ENCODE results near the gene SUGCT. TPM values are rescaled to one million over a fixed set of nuclear protein-coding genes. Genes with fewer than 3 reads are reported as not detected.

The SUGCT gene
- total RNA-seq, 1 donor from 2014 or later = 1.6 TPM

DNA sequence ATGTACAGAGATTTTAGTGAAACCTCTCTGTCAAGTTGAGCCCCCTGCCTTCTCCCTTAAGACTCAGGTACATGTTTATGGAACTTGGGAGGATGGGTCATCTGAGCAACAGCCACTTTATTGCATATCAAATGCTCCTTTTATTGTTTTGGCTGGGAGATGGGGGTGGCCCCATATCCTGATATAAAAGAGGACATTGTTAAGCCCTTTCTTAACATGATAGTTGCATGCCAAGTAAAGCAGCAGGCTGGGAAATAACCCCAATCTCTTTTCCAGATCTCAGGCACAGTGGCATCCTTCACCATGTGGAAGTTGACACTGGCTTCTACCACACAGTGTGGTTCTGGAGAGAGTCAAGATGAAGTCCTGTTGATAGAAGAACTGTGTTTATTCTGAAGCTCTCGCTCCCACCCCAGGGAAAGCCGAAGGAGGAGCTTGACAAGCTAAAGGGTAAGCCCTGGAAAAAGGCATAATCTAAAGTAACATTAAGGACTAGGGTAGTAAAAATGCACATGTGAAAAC lies 746.7 kb downstream of the SUGCT start:
- TF ChIP-seq, protein P1, sequence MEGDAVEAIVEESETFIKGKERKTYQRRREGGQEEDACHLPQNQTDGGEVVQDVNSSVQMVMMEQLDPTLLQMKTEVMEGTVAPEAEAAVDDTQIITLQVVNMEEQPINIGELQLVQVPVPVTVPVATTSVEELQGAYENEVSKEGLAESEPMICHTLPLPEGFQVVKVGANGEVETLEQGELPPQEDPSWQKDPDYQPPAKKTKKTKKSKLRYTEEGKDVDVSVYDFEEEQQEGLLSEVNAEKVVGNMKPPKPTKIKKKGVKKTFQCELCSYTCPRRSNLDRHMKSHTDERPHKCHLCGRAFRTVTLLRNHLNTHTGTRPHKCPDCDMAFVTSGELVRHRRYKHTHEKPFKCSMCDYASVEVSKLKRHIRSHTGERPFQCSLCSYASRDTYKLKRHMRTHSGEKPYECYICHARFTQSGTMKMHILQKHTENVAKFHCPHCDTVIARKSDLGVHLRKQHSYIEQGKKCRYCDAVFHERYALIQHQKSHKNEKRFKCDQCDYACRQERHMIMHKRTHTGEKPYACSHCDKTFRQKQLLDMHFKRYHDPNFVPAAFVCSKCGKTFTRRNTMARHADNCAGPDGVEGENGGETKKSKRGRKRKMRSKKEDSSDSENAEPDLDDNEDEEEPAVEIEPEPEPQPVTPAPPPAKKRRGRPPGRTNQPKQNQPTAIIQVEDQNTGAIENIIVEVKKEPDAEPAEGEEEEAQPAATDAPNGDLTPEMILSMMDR (IDR thresholded peaks at IDR 0.05; ENCODE audit: unreplicated experiment) = no peak
- H3K27ac Mint-ChIP-seq (ENCODE audit: unreplicated experiment) = no peak overlapping the region
- no peaks in the 10 kb centered on the region for H3K4me1 Mint-ChIP-seq (ENCODE audit: unreplicated experiment)
- H3K36me3 Mint-ChIP-seq (ENCODE audit: low read depth, unreplicated experiment) = no peaks in the 10 kb centered on the region
- no peaks in the 10 kb centered on the region for H3K9me3 Mint-ChIP-seq (ENCODE audit: unreplicated experiment)
- DNase-seq (ENCODE audit: low spot score) = no peak
- H3K27me3 Mint-ChIP-seq (ENCODE audit: unreplicated experiment) = no peaks in the 10 kb centered on the region
- no peak overlapping the region for H3K4me3 Mint-ChIP-seq (ENCODE audit: unreplicated experiment)

DNA sequence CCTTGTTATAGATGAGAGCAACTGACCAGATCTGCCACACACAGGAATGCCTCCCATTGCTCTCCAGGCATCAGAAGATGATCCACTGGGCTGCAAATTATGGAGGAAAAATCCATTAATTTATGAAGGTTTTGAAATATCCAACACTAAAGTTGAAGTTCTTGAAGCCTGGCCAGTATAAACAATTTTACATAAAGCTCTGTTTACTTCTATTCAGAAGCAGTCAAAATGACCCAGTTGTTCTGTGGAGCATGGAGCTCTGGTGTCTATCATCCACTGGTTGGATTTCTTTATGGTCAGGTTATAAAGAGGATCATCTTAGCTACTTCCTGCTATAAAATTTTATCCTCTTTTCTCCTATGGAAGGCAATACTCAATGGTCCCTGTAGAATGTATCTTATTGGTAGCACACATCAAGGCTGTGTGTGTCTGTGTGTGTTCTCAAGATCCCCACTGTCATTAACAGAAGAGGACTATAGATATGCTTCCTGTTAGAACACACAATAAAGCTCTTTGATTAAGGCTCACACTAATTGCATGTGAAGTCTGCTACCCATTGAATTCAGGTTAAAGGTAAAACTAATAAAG lies 747.4 kb downstream of the SUGCT start:
- Mint-ChIP-seq H3K4me1 (ENCODE audit: unreplicated experiment) (no peaks in the 10 kb centered on the region), H3K36me3 (ENCODE audit: low read depth, unreplicated experiment) (no peaks in the 10 kb centered on the region), H3K27ac (ENCODE audit: unreplicated experiment) (no peak overlapping the region), H3K9me3 (ENCODE audit: unreplicated experiment) (no peaks in the 10 kb centered on the region), H3K27me3 (ENCODE audit: unreplicated experiment) (no peaks in the 10 kb centered on the region), H3K4me3 (ENCODE audit: unreplicated experiment) (no peak overlapping the region)
- TF ChIP-seq, protein P1 (IDR thresholded peaks at IDR 0.05; ENCODE audit: unreplicated experiment) = no peak
- no peak for DNase-seq (ENCODE audit: low spot score)

DNA sequence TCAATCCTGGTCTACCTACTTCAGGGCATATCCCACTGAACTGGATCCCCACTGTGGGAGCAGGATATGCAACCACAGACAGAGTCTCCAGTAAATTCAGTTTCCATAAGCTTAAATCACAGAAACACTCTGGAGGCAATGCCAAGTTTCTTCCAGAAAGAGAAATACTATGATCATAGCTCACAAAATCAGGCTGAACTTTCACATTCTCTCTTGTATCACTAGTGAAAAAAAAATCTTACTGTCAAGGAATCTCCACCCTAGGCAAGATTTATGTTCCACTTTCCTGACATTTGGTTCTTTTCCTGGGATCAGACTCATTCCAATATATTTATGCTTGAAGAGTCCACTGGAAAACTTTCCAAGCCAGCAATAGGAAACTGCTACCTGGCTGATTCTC lies 749.0 kb downstream of the SUGCT start:
- TF ChIP-seq, protein P1 (IDR thresholded peaks at IDR 0.05; ENCODE audit: unreplicated experiment) = no peak
- no peak overlapping the region for H3K4me3 Mint-ChIP-seq (ENCODE audit: unreplicated experiment)
- no peaks in the 10 kb centered on the region for H3K36me3 Mint-ChIP-seq (ENCODE audit: low read depth, unreplicated experiment)

DNA sequence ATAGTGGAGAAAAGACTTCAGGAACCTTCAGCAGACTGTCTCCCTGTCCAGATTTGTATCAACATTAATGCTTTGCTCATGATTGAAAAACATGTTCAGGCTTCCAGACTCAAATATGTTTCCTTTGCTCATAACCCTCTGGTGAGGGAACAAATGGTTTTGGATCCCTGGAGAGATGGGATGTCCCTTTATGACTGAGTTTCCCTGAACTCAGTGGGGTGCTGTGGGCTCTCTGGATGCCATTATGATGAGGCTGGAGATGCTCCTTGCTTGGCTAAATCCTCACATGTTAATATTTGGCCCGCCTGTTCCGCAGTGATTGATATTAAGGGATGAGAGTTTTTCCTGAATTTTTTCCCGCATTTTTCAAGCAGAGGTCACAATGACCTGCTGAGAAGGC lies 749.4 kb downstream of the SUGCT start:
- H3K9me3 Mint-ChIP-seq (ENCODE audit: unreplicated experiment) = no peaks in the 10 kb centered on the region
- TF ChIP-seq, protein P1 (IDR thresholded peaks at IDR 0.05; ENCODE audit: unreplicated experiment) = no peak
- H3K4me1 Mint-ChIP-seq (ENCODE audit: unreplicated experiment) = no peaks in the 10 kb centered on the region
- no peaks in the 10 kb centered on the region for H3K36me3 Mint-ChIP-seq (ENCODE audit: low read depth, unreplicated experiment)
- no peak overlapping the region for H3K4me3 Mint-ChIP-seq (ENCODE audit: unreplicated experiment)
- H3K27me3 Mint-ChIP-seq (ENCODE audit: unreplicated experiment) = no peaks in the 10 kb centered on the region
- H3K27ac Mint-ChIP-seq (ENCODE audit: unreplicated experiment) = no peak overlapping the region
- no peak for DNase-seq (ENCODE audit: low spot score)

More for the DNA sequence above, 749.0 kb downstream of the SUGCT start:
- no peak for DNase-seq (ENCODE audit: low spot score)
- H3K27me3 Mint-ChIP-seq (ENCODE audit: unreplicated experiment) = no peaks in the 10 kb centered on the region
- H3K4me1 Mint-ChIP-seq (ENCODE audit: unreplicated experiment) = no peaks in the 10 kb centered on the region
- no peaks in the 10 kb centered on the region for H3K9me3 Mint-ChIP-seq (ENCODE audit: unreplicated experiment)
- H3K27ac Mint-ChIP-seq (ENCODE audit: unreplicated experiment) = no peak overlapping the region

DNA sequence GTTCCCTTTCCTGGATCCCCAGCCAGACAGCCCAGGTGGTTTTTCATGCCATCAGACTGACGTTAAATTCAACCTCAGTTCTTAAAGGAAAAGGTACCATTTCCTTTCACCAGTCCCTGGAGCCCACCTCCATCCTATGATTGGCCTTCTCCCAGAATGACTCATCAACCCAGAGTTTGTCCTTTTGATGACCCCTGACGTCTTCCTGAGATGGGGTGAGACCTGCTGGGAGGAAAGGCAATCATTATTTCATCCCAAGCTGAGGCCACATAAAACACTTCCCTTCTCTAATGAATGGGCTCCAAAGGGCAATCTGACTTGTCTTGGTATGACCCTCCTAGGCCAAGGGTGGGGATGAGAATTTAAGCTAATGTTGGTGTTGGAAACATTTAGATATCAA lies 750.7 kb downstream of the SUGCT start:
- TF ChIP-seq, protein P1 (IDR thresholded peaks at IDR 0.05; ENCODE audit: unreplicated experiment) = no peak
- no peaks in the 10 kb centered on the region for H3K27me3 Mint-ChIP-seq (ENCODE audit: unreplicated experiment)

More for the DNA sequence above, 750.7 kb downstream of the SUGCT start:
- Mint-ChIP-seq H3K4me3 (ENCODE audit: unreplicated experiment) (no peak overlapping the region), H3K27ac (ENCODE audit: unreplicated experiment) (no peak overlapping the region), H3K9me3 (ENCODE audit: unreplicated experiment) (peaks cover under 1% of the 10 kb centered on the region), H3K36me3 (ENCODE audit: low read depth, unreplicated experiment) (no peaks in the 10 kb centered on the region), H3K4me1 (ENCODE audit: unreplicated experiment) (no peaks in the 10 kb centered on the region)
- no peak for DNase-seq (ENCODE audit: low spot score)

All from endothelial cell (in vitro differentiated cells).